Activated B cell treated with CpG ODN at 0.5 μM for 24 hours (primary cell): ENCODE results near the gene SYNPR. TPM values are rescaled to one million over a fixed set of nuclear protein-coding genes. Genes with fewer than 3 reads are reported as not detected.

Experiments used
- ATAC-seq: fragments of 200-7000 bp; cut with Tn5 transposase; one replicate; pipeline ENCODE4 v1.10.0; 2021; ENCODE audit warnings: low read depth, mild to moderate bottlenecking, moderate library complexity
- CTCF ChIA-PET: fragments of 350-600 bp; sonication (Branson Sonifier 250); formaldehyde crosslinking; loops from one replicate; lab custom pipeline; 2021; ENCODE audit warnings: antibody characterized with exemption; lab: Charles Lee
- POLR2A ChIA-PET: fragments of 350-600 bp; sonication (Branson Sonifier 250); formaldehyde crosslinking; loops from one replicate; lab custom pipeline; 2021; ENCODE audit warnings: antibody characterized with exemption; lab: Charles Lee
- DNase-seq: peaks from one replicate; pipeline ENCODE4 v3.0.0; 2022
- H3K27ac Mint-ChIP-seq: one replicate; pipeline ENCODE4 v1.8.0; 2020; ENCODE audit warnings: mixed read lengths
- H3K27me3 Mint-ChIP-seq: one replicate; pipeline ENCODE4 v1.8.0; 2021; ENCODE audit warnings: mixed read lengths
- H3K36me3 Mint-ChIP-seq: one replicate; pipeline ENCODE4 v1.8.0; 2021; ENCODE audit warnings: low read depth, mixed read lengths
- H3K4me1 Mint-ChIP-seq: one replicate; pipeline ENCODE4 v1.8.0; 2021; ENCODE audit warnings: mixed read lengths
- H3K4me3 Mint-ChIP-seq: one replicate; pipeline ENCODE4 v1.8.0; 2020; ENCODE audit warnings: mild to moderate bottlenecking, mixed read lengths
- H3K9me3 Mint-ChIP-seq: one replicate; pipeline ENCODE4 v1.8.0; 2020; ENCODE audit warnings: mixed read lengths
- intact Hi-C: fragments of 100-400 bp; cut with micrococcal nuclease; formaldehyde crosslinking; loops from one replicate; pipeline ENCODE4 v1.15.1; 2024
- total RNA-seq: library from RNA; stranded (reverse); gene quantifications from 2 replicates; pipeline ENCODE4 v1.2.3, GENCODE V29; 2022
- TF ChIP-seq, protein P1 (sequence below): fragments of 200-600 bp; IDR thresholded peaks from one replicate; pipeline ENCODE4 v1.8.0; 2022; ENCODE audit warnings: antibody characterized with exemption, mild to moderate bottlenecking

SYNPR gene
- total RNA-seq, 1 donor from 2014 or later = not detected

DNA sequence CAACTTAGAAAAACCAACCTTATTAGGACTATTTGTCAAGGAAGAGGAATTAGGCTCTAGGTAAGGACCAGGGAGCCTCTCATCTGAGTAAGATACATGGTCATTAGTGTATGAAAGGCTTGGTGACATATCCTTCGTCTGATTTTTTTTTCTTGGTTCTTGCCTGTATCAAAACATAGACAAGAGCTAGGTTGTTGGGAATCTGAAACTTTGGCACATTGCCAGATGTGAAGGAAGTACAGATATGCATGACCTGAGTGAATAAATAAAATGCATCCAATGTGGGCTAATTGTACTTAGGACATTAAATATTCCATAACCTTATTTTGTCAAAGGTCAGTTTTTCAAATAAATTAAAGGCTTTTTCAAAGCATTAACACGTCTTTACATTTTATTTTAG is 151.8 kb downstream of the SYNPR start:
- no peak overlapping the region for H3K27ac Mint-ChIP-seq
- H3K4me3 Mint-ChIP-seq = no peak overlapping the region
- TF ChIP-seq, protein P1, sequence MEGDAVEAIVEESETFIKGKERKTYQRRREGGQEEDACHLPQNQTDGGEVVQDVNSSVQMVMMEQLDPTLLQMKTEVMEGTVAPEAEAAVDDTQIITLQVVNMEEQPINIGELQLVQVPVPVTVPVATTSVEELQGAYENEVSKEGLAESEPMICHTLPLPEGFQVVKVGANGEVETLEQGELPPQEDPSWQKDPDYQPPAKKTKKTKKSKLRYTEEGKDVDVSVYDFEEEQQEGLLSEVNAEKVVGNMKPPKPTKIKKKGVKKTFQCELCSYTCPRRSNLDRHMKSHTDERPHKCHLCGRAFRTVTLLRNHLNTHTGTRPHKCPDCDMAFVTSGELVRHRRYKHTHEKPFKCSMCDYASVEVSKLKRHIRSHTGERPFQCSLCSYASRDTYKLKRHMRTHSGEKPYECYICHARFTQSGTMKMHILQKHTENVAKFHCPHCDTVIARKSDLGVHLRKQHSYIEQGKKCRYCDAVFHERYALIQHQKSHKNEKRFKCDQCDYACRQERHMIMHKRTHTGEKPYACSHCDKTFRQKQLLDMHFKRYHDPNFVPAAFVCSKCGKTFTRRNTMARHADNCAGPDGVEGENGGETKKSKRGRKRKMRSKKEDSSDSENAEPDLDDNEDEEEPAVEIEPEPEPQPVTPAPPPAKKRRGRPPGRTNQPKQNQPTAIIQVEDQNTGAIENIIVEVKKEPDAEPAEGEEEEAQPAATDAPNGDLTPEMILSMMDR = no peak
- POLR2A ChIA-PET = no interaction called here
- DNase-seq (no peak), ATAC-seq (no peak)
- no peaks in the 10 kb centered on the region for H3K4me1 Mint-ChIP-seq
- intact Hi-C loops = no loop called here
- CTCF ChIA-PET = no interaction called here
- no peaks in the 10 kb centered on the region for H3K36me3 Mint-ChIP-seq
- no peaks in the 10 kb centered on the region for H3K27me3 Mint-ChIP-seq
- no peaks in the 10 kb centered on the region for H3K9me3 Mint-ChIP-seq

DNA sequence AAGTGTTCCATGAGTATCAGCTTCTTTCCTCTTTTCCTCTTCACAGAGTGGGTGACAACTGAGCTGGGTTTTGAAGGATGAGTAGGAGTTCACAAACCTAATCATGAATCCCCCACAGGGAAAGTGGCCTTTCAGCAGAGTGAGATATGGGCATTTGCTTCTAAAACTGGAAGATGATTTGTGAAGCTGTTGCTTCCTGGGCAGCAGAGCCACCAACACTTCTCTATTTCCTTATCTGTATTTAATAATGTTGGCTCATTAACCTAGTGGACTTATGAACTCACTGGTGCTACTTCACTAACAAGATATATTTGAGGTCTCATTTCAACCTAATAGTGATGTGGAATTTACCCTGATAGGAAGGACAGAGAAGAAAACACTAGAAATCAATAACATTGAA is 152.8 kb downstream of the SYNPR start:
- intact Hi-C loops = no loop called here
- ATAC-seq (no peak), DNase-seq (no peak)
- Mint-ChIP-seq H3K9me3 (no peaks in the 10 kb centered on the region), H3K27me3 (no peaks in the 10 kb centered on the region), H3K4me1 (no peaks in the 10 kb centered on the region), H3K4me3 (no peak overlapping the region), H3K36me3 (no peaks in the 10 kb centered on the region), H3K27ac (no peak overlapping the region)
- TF ChIP-seq, protein P1 = no peak
- ChIA-PET CTCF (no interaction called here), POLR2A (no interaction called here)

DNA sequence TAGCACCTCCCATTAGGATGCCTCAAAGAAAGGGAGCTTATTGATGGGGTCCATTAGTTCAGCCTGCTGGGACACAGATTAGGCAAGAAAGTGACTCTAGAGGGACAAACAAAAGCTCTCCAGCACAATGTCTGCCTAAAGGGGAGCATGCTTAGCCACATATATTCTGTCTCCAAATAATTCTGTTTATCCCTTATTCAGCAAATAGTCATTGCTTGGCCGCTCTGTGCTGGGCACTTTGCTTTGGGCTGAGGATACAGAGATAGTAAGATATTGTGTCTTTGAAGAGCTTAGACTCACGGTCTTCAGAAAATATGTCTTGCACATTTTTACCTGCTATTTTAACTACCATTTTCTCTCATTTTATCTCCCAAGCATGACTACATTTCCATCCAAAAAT is 159.8 kb downstream of the SYNPR start:
- intact Hi-C loops = no loop called here
- H3K36me3 Mint-ChIP-seq = no peaks in the 10 kb centered on the region
- no peaks in the 10 kb centered on the region for H3K4me1 Mint-ChIP-seq
- H3K27ac Mint-ChIP-seq = no peak overlapping the region
- POLR2A ChIA-PET = no interaction called here
- TF ChIP-seq, protein P1 = no peak
- ATAC-seq = no peak
- CTCF ChIA-PET = interaction anchor here (0.6 kb wide), 1 partner anchor 42 kb away, joined by 4 read pairs; no protein-coding TSS in a partner anchor
- H3K9me3 Mint-ChIP-seq = no peaks in the 10 kb centered on the region
- no peak for DNase-seq
- H3K27me3 Mint-ChIP-seq = no peaks in the 10 kb centered on the region
- no peak overlapping the region for H3K4me3 Mint-ChIP-seq

DNA sequence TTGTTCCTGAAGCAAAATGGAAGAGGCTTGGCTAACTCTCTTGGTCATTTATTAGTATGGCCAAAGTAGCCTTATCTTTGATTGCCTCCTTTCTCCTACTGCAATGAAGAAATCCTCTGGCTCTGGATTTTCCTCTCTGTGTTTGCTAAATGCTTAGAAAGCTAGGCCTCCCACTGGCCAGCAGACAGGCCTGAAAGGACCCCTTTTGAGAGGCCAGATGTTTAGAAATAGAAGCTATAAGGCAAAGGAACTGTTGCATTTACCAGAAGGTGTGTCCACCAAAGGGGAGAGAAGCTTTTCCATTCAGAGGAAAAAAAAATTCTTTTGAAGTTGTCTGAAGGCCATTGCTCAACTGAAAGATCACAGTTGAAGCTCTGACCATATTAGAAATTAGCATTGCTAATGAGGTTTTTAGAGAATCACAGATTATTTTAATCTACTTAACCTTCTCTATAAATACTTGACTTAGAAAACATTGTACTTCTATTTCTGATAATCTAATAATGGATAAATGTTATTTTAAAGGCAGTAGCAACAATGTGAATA is 160.8 kb downstream of the SYNPR start:
- POLR2A ChIA-PET = no interaction called here
- Mint-ChIP-seq H3K9me3 (no peaks in the 10 kb centered on the region), H3K27ac (no peak overlapping the region), H3K27me3 (no peaks in the 10 kb centered on the region), H3K4me3 (no peak overlapping the region), H3K36me3 (no peaks in the 10 kb centered on the region), H3K4me1 (no peaks in the 10 kb centered on the region)
- no peak for ATAC-seq
- TF ChIP-seq, protein P1 = no peak
- intact Hi-C loops = no loop called here
- CTCF ChIA-PET = no interaction called here
- DNase-seq = no peak

DNA sequence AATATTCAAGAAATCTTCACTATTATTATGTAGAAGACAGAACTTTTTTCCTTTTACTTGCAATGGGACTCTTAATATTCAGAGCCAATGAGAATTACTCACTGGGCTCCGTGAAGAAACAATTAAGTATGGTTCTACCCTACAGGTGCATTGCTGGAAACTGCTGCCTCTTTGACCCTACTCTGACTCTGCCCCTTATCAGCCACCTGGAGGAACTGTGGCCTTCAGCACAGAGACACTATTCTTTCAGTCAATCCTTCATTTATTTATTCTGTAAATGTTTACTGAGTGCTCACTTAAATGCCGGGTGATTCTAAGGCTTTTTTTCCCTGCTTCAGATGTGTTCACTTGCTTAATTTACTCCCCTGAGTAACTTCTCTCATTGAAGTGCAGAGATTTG is 163.2 kb downstream of the SYNPR start:
- intact Hi-C loops = no loop called here
- ATAC-seq = no peak
- CTCF ChIA-PET = no interaction called here
- Mint-ChIP-seq H3K4me1 (no peaks in the 10 kb centered on the region), H3K36me3 (no peaks in the 10 kb centered on the region), H3K27me3 (no peaks in the 10 kb centered on the region), H3K27ac (no peak overlapping the region), H3K4me3 (no peak overlapping the region), H3K9me3 (no peaks in the 10 kb centered on the region)
- TF ChIP-seq, protein P1 = no peak
- POLR2A ChIA-PET = no interaction called here
- DNase-seq = no peak
